H9 (cell line): ENCODE measurements around the gene ST6GALNAC2. TPM values are rescaled to one million over a fixed set of nuclear protein-coding genes. Genes with fewer than 3 reads are reported as not detected.

Experiments used
- DNase-seq: peaks from one replicate; pipeline ENCODE4 v3.0.0-alpha.2; 2017
- H2AFZ ChIP-seq: one replicate; pipeline ENCODE4 v1.6.1; 2013; ENCODE audit warnings: mild to moderate bottlenecking, low read length, control low read depth, moderate library complexity
- H2AK5ac ChIP-seq: 2 replicates; pipeline ENCODE4 v1.6.1; 2013; ENCODE audit warnings: low read length, control low read depth, mixed read lengths; ENCODE audit not compliant: insufficient read length
- H2BK120ac ChIP-seq: one replicate; pipeline ENCODE4 v1.6.1; 2013; ENCODE audit warnings: low read depth, mild to moderate bottlenecking, low read length, control low read depth, inconsistent platforms; ENCODE audit not compliant: poor library complexity, severe bottlenecking
- H2BK12ac ChIP-seq: 2 replicates; pipeline ENCODE4 v1.6.1; 2013; ENCODE audit warnings: low read length, control low read depth, mixed read lengths, low read depth; ENCODE audit not compliant: insufficient read length
- H2BK15ac ChIP-seq: 2 replicates; pipeline ENCODE4 v1.6.1; 2013; ENCODE audit warnings: low read depth, low read length, control low read depth
- H2BK20ac ChIP-seq: one replicate; pipeline ENCODE4 v1.6.1; 2013; ENCODE audit warnings: low read depth, mild to moderate bottlenecking, low read length, control low read depth, inconsistent platforms; ENCODE audit not compliant: poor library complexity, severe bottlenecking
- H2BK5ac ChIP-seq: 2 replicates; pipeline ENCODE4 v1.6.1; 2013; ENCODE audit warnings: low read length, control low read depth, mixed read lengths; ENCODE audit not compliant: insufficient read length
- H3K14ac ChIP-seq: 2 replicates; pipeline ENCODE4 v1.6.1; 2013; ENCODE audit warnings: low read length, control low read depth; ENCODE audit not compliant: insufficient read depth
- H3K18ac ChIP-seq: 2 replicates; pipeline ENCODE4 v1.6.1; 2013; ENCODE audit warnings: low read depth, mild to moderate bottlenecking, mixed read lengths, low read length, control low read depth; ENCODE audit not compliant: insufficient read length
- H3K23ac ChIP-seq: 2 replicates; pipeline ENCODE4 v1.6.1; 2013; ENCODE audit warnings: low read length, control low read depth, mixed read lengths, low read depth; ENCODE audit not compliant: insufficient read length
- H3K23me2 ChIP-seq: 2 replicates; pipeline ENCODE4 v1.6.1; 2013; ENCODE audit warnings: low read depth, mild to moderate bottlenecking, mixed read lengths, low read length, control low read depth; ENCODE audit not compliant: insufficient read length, poor library complexity, severe bottlenecking
- H3K27ac ChIP-seq: 2 replicates; pipeline ENCODE4 v1.5.1; 2013; ENCODE audit warnings: low read length, control low read depth, mixed read lengths, low read depth; ENCODE audit not compliant: insufficient read length
- H3K27me3 ChIP-seq: 2 replicates; pipeline ENCODE4 v1.6.1; 2013; ENCODE audit warnings: low read length, control low read depth, inconsistent platforms; ENCODE audit not compliant: insufficient read depth
- H3K4ac ChIP-seq: 2 replicates; pipeline ENCODE4 v1.6.1; 2013; ENCODE audit warnings: low read depth, mild to moderate bottlenecking, control low read depth, inconsistent platforms, low read length, moderate library complexity
- H3K4me1 ChIP-seq: 2 replicates; pipeline ENCODE4 v1.6.1; 2013; ENCODE audit warnings: low read length, control low read depth, inconsistent platforms; ENCODE audit not compliant: insufficient read depth
- H3K4me2 ChIP-seq: 2 replicates; pipeline ENCODE4 v1.6.1; 2013; ENCODE audit warnings: low read length, control low read depth, mixed read lengths; ENCODE audit not compliant: insufficient read length, insufficient read depth
- H3K56ac ChIP-seq: 2 replicates; pipeline ENCODE4 v1.6.1; 2013; ENCODE audit warnings: low read depth, mild to moderate bottlenecking, mixed read lengths, low read length, control low read depth; ENCODE audit not compliant: insufficient read length
- H3K79me1 ChIP-seq: 2 replicates; pipeline ENCODE4 v1.6.1; 2013; ENCODE audit warnings: low read depth, mild to moderate bottlenecking, moderate library complexity, low read length, control low read depth, inconsistent platforms; ENCODE audit not compliant: insufficient read depth, poor library complexity, severe bottlenecking
- H3K79me2 ChIP-seq: 2 replicates; pipeline ENCODE4 v1.6.1; 2013; ENCODE audit warnings: low read length, control low read depth, inconsistent platforms; ENCODE audit not compliant: insufficient read depth
- H3K9ac ChIP-seq: 2 replicates; pipeline ENCODE4 v1.6.1; 2013; ENCODE audit warnings: low read length, control low read depth, mixed read lengths; ENCODE audit not compliant: insufficient read length; ENCODE audit errors: extremely low read depth
- H3K9me3 ChIP-seq: one replicate; pipeline ENCODE4 v1.6.1; 2013; ENCODE audit warnings: low read depth, low read length, inconsistent platforms; ENCODE audit not compliant: control insufficient read depth
- H3T11ph ChIP-seq: one replicate; pipeline ENCODE4 v1.6.1; 2013; ENCODE audit warnings: mild to moderate bottlenecking, low read length, control low read depth, inconsistent platforms
- H4K20me1 ChIP-seq: one replicate; pipeline ENCODE4 v1.6.1; 2013; ENCODE audit not compliant: control insufficient read depth, insufficient read length, insufficient read depth
- H4K5ac ChIP-seq: 2 replicates; pipeline ENCODE4 v1.6.1; 2013; ENCODE audit warnings: low read depth, mild to moderate bottlenecking, mixed read lengths, low read length, control low read depth; ENCODE audit not compliant: insufficient read length
- H4K8ac ChIP-seq: replicated peaks from 2 replicates; pipeline ENCODE4 v1.6.1; 2013; ENCODE audit warnings: low read length, control low read depth, mixed read lengths, low read depth; ENCODE audit not compliant: insufficient read length
- H4K91ac ChIP-seq: 2 replicates; pipeline ENCODE4 v1.6.1; 2013; ENCODE audit warnings: low read depth, mild to moderate bottlenecking, moderate library complexity, mixed read lengths, low read length, control low read depth; ENCODE audit not compliant: insufficient read length
- H3K27ac Mint-ChIP-seq, 3 experiments: 2 replicates in 2 of 3; 3 replicates in 1 of 3; pipeline ENCODE4 v1.8.0; 2020 to 2021; ENCODE audit warnings: mixed read lengths in 3 of 3, mild to moderate bottlenecking in 1 of 3, moderate library complexity in 1 of 3
- H3K27me3 Mint-ChIP-seq: 2 replicates; pipeline ENCODE4 v1.8.0; 2021; ENCODE audit warnings: low read depth, mild to moderate bottlenecking, moderate library complexity, mixed read lengths
- H3K36me3 Mint-ChIP-seq, 3 experiments: 2 replicates in 2 of 3; 3 replicates in 1 of 3; pipeline ENCODE4 v1.8.0; 2020 to 2021; ENCODE audit warnings: low read depth in 3 of 3, mixed read lengths in 3 of 3; ENCODE audit not compliant: insufficient read depth in 1 of 3
- H3K4me1 Mint-ChIP-seq, 2 experiments: 2 replicates each; pipeline ENCODE4 v1.8.0; 2020; ENCODE audit warnings: mixed read lengths in 2 of 2
- H3K4me3 Mint-ChIP-seq, 2 experiments: 2 replicates in 1 of 2; 3 replicates in 1 of 2; pipeline ENCODE4 v1.8.0; 2020 to 2021; ENCODE audit warnings: mild to moderate bottlenecking in 2 of 2, mixed read lengths in 2 of 2, moderate library complexity in 1 of 2
- H3K9me3 Mint-ChIP-seq, 2 experiments: 2 replicates in 1 of 2; 3 replicates in 1 of 2; pipeline ENCODE4 v1.8.0; 2020; ENCODE audit warnings: mild to moderate bottlenecking in 2 of 2, mixed read lengths in 2 of 2, moderate library complexity in 1 of 2
- WGBS: extraction: QIAGEN DNeasy Blood & Tissue Kit; methylation state at CpG from one replicate; pipeline ENCODE4 v1.1.7; 2013; ENCODE audit warnings: missing lambda C conversion rate, low lambda C conversion rate, mixed read lengths; ENCODE audit not compliant: insufficient read length; ENCODE audit errors: extremely low coverage; 5-methylcytosine and 5-hydroxymethylcytosine counted together
- total RNA-seq: library from RNA; stranded (reverse); gene quantifications from 2 replicates; pipeline ENCODE4 v1.2.1, GENCODE V29; 2021
- TF ChIP-seq, protein P1 (sequence below): fragments of 200-600 bp; sonication (generic); conservative IDR thresholded peaks from 3 replicates; pipeline ENCODE4 v1.8.0; 2021; ENCODE audit warnings: antibody characterized with exemption, mild to moderate bottlenecking

ST6GALNAC2 gene
- total RNA-seq, 1 experiment from 2014 or later: 0.46 TPM

DNA sequence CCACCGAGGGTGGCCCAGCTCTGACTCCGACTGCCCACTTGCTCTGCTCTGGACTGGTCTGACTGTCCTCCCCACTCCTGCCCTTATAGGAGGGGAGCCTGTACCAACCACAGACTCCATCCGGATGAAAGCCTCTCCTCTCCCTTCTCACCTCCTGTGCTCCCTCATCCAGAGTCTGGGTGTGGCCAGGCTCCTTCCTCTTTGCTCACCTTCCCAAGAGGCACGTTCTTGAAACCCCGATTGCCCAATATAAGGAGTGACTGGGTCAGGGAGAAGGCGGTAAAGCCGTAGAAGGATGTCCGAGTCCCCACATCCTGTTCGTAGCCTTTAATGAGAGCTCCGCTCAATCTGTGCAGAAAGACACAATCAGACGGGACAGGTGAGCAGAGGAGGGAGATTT lies 40.8 kb upstream of the ST6GALNAC2 start:
- H3K27ac ChIP-seq: no peak overlapping the region
- no peak overlapping the region for H4K91ac ChIP-seq
- H3K14ac ChIP-seq: no peak overlapping the region
- no peak overlapping the region for H2BK120ac ChIP-seq
- Mint-ChIP-seq H3K36me3 (no peaks in the 10 kb centered on the region), H3K27me3 (peaks cover 16% of the 10 kb centered on the region), H3K9me3 (no peaks in the 10 kb centered on the region), H3K4me3 (no peak overlapping the region), H3K4me1 (peaks cover 20 to 21% of the 10 kb centered on the region in 2 experiments), H3K27ac (no peak overlapping the region; a peak in 1 of 7 replicates)
- no peak overlapping the region for H4K5ac ChIP-seq
- no peak for DNase-seq
- no peak overlapping the region for H2AK5ac ChIP-seq
- no peaks in the 10 kb centered on the region for H3K23me2 ChIP-seq
- H3K4me2 ChIP-seq: no peak overlapping the region
- no peaks in the 10 kb centered on the region for H3K79me1 ChIP-seq
- no peak overlapping the region for H2BK5ac ChIP-seq
- TF ChIP-seq, protein P1, sequence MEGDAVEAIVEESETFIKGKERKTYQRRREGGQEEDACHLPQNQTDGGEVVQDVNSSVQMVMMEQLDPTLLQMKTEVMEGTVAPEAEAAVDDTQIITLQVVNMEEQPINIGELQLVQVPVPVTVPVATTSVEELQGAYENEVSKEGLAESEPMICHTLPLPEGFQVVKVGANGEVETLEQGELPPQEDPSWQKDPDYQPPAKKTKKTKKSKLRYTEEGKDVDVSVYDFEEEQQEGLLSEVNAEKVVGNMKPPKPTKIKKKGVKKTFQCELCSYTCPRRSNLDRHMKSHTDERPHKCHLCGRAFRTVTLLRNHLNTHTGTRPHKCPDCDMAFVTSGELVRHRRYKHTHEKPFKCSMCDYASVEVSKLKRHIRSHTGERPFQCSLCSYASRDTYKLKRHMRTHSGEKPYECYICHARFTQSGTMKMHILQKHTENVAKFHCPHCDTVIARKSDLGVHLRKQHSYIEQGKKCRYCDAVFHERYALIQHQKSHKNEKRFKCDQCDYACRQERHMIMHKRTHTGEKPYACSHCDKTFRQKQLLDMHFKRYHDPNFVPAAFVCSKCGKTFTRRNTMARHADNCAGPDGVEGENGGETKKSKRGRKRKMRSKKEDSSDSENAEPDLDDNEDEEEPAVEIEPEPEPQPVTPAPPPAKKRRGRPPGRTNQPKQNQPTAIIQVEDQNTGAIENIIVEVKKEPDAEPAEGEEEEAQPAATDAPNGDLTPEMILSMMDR: no peak
- WGBS: no CpG with 5 or more reads among the region's 11 CpGs
- H3K27me3 ChIP-seq: no peaks in the 10 kb centered on the region
- peaks cover 2% of the 10 kb centered on the region; the same call in 1 of the 2 replicates for H3K4me1 ChIP-seq
- no peak overlapping the region for H3K56ac ChIP-seq
- H3K18ac ChIP-seq: no peak overlapping the region
- no peak overlapping the region for H2BK12ac ChIP-seq
- H4K8ac ChIP-seq: no peak overlapping the region
- H4K20me1 ChIP-seq: no peaks in the 10 kb centered on the region
- no peak overlapping the region for H3K4ac ChIP-seq
- H3K9me3 ChIP-seq: no peaks in the 10 kb centered on the region
- no peak overlapping the region for H3K23ac ChIP-seq
- H2BK15ac ChIP-seq: no peak overlapping the region
- H2BK20ac ChIP-seq: no peak overlapping the region
- no peak overlapping the region for H3T11ph ChIP-seq
- H3K79me2 ChIP-seq: no peaks in the 10 kb centered on the region
- H2AFZ ChIP-seq: no peak overlapping the region
- no peak overlapping the region for H3K9ac ChIP-seq
